Astrocyte of the hippocampus (primary cell): ENCODE results near the gene AGPAT3.

Source experiments
- DNase-seq: peaks from one replicate; pipeline ENCODE4 v3.0.0; 2011; ENCODE audit warnings: low read depth, low spot score

Gene AGPAT3

DNA sequence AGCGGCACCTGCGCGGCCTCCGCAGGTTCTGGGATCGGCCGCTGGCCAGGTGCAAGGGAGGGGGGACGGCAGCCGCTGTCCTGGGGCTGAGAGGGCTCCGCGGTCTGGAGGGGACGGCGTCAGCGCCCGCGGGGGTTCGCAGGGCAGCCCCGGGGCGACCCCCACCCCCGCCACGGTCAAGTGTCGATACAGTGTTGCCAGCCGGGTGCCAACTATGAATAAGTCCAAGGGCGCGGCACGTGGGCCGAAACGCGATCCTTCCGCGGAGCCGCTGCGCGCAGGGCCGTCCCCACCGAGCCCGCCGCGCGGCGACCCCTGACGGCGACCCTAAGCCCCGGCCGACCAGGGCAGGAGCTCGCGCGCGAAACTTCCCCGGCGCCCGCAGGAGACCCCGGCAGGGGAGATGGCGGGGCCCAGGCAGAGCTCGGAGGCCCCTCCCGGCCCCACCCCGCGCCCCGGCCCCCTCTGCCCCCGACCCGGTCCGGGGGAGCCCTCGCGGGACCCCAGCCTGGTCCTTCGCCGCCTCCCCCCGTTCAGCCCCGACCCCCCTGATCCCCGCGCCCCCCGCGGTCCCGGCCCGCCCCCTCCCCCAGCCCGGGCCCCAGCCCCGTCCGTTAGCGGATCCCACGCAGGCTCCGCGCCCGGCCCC lies 586 bp upstream of the AGPAT3 start:
- DNase-seq, result peak; percentile 37

- peak; percentile 56 for DNase-seq
Measured at GRCh38 chr21:43865540-43866259, 677 bp downstream of the AGPAT3 start.

- peak; percentile 63 for DNase-seq
Measured at GRCh38 chr21:43866260-43866629, 1.2 kb downstream of the AGPAT3 start.

DNA sequence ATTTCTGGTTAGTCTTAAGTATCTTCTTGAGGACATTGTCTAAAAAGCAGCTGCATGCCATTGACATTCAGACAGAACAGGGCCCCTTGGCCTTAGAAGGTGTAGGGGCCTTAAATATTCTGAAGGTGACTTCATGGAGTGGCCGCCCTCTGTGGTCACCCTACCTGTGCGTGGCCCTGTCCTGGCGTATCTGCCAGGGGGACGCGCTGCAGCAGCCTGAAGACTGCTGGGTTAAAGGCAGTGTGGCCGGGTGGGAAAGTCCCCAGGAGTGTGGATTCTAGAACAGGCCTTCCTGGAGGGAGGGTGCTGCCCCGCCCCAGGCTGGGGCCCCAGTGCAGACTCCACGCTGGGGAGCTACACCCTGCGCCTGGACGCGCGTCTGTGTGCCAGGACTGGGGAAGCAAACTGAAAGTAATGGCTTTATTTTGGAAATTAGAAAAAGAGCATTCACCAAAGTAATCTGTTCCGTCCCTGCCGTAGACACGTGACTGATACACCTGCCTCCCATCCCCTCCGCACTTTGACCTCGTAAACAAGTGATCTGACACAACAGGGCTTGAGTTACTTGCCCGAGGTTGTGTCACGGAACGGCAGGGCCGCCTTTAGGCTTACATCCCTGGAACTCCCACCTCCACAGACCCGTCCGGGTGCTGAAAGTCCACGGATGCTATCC lies 1.8 kb downstream of the AGPAT3 start:
- DNase-seq, result no peak

GRCh38 chr21:43867332-43867703 lies 2.3 kb downstream of the AGPAT3 start:
- DNase-seq, result no peak

DNA sequence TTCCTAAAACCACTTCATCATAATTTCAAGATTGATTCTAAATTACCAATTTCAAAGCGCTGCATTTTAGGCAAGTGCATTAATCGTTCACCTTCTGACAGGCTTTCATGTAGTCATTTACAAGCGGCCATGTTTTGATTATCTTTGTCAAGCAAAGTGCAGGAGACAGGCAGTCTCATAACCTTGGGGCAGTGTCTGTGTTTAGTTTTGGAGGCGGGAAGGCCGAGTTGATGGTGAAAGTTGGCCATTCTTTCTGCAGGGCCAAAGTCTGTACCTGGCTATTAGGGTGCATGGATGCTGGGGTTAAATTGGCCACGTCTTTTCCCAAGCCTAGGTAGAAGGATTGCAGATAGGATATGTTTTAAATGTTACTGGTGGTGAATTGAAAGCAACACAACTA lies 2.9 kb downstream of the AGPAT3 start:
- DNase-seq, result no peak

DNA sequence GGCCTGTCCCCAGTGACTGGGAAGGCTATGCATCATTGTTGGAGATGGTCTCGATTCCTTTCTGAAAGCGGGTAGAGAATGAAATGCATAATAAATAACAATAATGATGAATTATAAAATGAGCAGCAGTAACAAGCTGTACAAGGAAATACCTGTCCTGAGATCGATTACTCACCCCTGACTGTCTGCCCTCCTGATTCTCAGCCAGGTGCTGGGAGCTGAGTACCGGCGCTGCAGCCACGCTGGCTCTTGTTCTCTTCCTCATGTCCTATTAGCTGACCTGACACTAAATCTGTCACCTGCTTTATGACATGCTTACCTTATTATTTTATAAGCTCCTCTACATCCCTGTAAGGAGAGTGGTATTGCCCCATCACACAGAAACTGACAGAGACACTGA lies 3.4 kb downstream of the AGPAT3 start:
- DNase-seq, result no peak

DNA sequence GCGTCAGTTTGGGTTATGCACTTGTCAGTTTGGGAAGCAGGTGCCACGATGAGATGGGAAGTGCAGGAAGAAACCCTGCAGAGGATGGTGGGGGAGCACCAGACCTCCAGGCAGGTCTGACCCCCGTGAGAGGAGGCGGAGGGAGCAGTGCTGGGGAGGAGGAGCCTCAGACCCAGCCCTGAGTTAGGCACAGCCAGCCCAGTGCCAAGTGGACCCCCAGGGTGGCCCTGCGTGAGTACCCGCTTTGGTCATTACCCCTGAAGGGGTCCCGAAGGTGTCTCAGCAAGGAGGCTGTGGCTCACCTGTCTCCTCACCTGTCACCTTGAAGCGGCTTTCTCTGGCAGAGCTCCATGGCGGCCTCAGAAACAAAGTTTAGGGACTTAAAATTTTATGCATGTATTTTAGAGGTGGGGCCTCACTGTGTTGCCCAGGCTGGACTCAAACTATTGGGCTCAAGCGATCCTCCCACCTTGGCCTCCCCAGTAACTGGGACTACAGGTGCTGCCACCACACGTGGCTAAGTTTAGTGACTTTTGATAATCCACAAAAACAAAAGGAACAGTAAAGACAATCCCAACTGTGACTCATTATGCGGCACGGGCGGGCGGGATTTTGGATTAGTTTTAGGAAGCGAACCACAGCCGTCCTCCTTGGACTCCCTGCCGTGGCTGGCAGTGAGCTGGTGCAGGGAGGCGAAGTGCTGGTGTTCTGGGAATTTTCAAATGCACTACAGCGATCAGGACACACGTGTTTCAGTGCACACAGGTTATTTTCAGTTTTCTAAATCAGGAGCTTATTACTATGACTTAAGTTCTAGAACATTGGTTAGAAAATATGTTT lies 4.7 kb downstream of the AGPAT3 start:
- no peak for DNase-seq

- DNase-seq, result no peak
Measured at GRCh38 chr21:43871487-43871886, 6.5 kb downstream of the AGPAT3 start.

DNA sequence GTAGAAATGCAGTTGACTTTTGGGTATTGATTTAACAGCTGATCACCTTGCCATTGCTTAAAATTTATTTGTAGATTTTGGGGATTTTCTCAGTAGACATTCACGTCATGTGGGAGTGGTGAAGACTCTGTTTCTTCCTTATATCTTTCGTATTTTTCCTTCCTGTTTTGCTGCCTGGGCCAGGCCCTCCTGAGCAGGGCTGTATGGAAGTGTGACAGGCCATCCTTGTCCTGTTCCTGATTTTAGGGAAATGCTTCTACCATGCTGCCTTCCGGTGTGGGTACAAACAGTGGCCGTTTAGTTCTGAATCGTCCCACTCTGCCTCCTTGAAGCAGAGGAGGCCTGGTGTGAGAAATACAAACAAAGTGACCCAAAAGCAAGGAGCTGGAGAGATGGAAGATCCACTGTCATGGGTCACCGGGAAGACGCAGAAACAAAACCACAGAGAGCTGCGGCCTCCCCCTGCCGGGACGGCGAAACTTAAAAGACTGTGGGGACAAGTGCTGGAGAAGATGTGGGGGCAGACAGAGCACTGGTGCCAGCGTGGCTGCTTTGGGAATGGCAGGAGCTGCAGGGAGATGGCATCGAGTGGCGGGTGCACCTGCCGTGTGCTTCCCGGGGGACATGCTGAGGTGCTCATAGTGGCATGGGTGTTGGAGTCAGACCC lies 7.6 kb downstream of the AGPAT3 start:
- DNase-seq, result no peak

DNA sequence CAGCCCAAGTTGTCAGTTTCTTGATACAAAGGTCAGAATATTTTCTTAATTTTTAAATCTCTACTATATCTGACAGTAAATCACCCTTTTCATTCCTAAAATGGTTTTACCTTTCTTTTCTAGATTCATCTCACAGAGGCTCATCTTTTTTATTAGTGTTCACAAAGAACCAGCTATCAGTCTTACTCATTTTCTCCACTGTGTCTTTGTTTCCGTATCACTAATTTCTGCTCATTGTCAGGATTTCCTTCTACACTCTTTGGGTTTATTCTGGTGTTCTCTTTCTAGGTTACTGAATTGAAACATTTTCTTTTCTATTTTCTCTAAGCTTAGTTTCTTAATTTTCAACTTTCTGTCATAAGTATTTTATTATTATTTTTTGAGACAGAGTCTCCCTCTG lies 8.7 kb downstream of the AGPAT3 start:
- DNase-seq, result no peak

DNA sequence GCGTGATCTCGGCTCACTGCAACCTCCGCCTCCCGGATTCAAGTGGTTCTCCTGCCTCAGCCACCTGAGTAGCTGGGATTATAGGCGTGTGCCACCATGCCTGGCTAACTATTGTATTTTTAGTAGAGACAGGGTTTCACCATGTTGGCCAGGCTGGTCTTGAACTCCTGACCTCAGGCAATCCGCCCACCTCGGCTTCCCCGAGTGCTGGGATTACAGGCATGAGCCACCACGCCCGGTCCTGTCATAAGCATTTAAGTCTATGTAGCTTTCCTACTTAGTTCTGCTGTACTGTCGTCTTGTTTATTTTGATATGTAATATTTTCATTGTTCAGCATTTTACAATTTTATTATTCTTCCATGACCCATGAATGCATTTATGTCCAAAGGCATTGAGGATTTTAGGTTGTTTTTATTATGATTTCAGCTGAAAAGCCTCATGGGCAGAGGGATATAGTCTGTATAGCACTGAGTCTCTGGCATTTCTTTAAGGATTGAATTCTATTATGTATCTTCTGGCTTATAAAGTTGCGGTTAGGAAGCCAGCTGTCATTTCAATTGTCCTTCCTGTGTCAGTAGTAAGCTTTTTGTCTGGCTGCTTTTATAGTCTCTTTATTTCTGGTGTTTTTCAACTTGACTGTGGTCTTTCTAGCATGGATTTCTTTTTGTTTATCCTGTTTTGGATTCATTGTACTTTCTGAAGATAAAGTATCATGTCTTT lies 9.2 kb downstream of the AGPAT3 start:
- DNase-seq, result no peak

GRCh38 chr21:43876605-43877004 lies 11.6 kb downstream of the AGPAT3 start:
- DNase-seq, result no peak

DNA sequence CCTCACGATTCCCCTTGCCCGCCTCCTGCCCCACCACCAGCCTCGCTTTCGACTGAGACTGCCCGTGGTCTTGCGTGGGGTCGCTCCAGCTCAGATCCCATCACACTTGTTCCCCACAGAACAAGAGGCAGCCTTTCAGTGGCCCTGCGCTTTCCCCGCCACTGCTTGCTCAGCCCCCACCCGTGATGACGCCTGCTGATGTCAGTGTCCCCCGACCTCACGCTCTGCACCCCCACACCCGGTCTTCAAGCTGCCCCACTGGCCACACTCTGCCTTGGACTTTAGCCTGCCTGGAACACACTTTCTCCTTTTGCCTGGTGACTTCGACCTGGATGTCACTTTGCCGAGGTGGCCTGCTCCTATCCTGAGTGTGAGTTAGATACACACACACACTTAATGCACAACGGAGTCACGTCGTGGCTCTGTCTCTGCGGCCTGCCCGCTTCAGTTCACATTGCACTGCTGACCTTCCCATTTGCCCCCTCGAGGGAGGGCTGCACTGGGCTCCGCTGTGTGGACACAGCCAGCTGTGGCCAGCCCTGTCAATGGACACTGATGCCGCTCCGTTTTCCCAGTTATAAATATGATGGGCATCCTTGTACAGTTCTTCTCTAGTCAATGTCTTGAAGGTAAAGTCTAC lies 13.0 kb downstream of the AGPAT3 start:
- no peak for DNase-seq

DNA sequence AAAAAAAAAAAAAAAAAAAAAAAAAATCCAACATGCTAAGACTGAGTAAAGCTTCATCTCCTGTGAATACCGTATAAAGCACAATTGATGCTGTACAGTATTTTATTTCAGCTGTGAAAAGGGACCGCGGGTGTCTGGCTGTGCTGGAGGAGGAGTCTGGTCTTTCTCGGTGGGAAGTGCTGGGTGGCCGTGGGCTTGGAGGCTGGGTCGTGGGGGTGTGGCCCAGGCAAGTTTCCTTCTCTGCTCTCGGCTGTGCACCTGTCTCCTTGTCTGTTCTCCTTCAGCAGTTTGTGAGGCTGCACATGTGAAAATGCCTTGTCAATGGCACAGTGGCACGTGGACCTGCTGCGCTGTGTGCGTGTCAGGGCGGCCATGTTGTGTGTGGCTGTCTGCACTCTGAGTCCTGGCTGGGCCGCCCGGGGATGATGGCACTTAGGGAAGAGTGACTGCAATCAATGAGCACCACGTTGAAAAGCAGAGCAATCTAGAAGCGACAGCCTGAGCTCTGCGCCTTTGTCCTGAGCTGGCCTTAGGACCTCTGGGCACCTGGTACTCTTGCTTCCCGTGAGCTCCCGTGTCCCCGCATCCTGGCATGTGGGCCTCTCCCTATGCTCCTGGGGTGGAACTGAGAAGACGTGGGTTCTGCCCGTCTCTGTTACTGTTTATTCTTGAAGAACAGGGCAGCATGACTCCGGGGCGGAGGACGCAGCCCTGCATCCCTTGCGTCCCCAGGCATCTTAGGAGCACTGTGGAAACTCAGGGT lies 14.5 kb downstream of the AGPAT3 start:
- DNase-seq, result no peak

GRCh38 chr21:43880111-43880985 lies 15.3 kb downstream of the AGPAT3 start:
- peak; percentile 58 for DNase-seq

DNA sequence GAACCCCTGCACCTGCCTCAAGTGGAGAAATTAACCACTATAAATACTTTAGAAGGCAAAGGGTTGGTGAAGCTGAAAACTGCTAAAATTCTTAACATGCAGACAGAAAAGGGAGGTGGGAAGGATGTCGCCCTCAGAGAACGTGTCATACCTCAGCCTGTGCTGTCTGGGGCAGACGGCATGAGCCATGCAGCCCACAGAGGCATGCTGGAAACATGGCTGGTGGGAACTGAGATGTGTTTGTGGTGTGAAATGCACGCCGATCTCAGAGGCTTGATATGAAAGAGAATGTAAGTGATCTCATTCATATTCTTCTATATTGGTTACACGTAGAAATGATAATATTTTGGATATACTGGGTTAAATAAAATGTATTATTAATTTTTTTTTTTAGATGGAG lies 16.3 kb downstream of the AGPAT3 start:
- DNase-seq, result no peak

GRCh38 chr21:43881935-43882334 lies 16.9 kb downstream of the AGPAT3 start:
- DNase-seq, result no peak
